IgD-negative memory B cell (primary cell): ENCODE data around the gene ADAM11. TPM values are rescaled to one million over a fixed set of nuclear protein-coding genes. Genes with fewer than 3 reads are reported as not detected.

ENCODE experiments used
- H3K27ac Mint-ChIP-seq, 3 donors: one replicate each; pipeline ENCODE4 v1.8.0; 2020 to 2022; ENCODE audit warnings: mild to moderate bottlenecking in 3 of 3, mixed read lengths in 3 of 3, moderate library complexity in 1 of 3
- H3K27me3 Mint-ChIP-seq: one replicate; pipeline ENCODE4 v1.8.0; 2021; ENCODE audit warnings: mixed read lengths
- H3K36me3 Mint-ChIP-seq: one replicate; pipeline ENCODE4 v1.8.0; 2020; ENCODE audit warnings: mild to moderate bottlenecking, mixed read lengths
- H3K4me1 Mint-ChIP-seq, 3 donors: one replicate each; pipeline ENCODE4 v1.8.0; 2020 to 2022; ENCODE audit warnings: mixed read lengths in 3 of 3, mild to moderate bottlenecking in 1 of 3
- H3K4me3 Mint-ChIP-seq, 4 donors: one replicate each; pipeline ENCODE4 v1.8.0; 2020 to 2022; ENCODE audit warnings: mild to moderate bottlenecking in 4 of 4, mixed read lengths in 4 of 4, moderate library complexity in 3 of 4
- H3K9me3 Mint-ChIP-seq, 3 donors: one replicate each; pipeline ENCODE4 v1.8.0; 2020 to 2021; ENCODE audit warnings: mixed read lengths in 3 of 3, mild to moderate bottlenecking in 1 of 3
- polyA plus RNA-seq: library from polyadenylated mRNA; unstranded; fragments of 300-500 nt; fragmentation: Illumina TruSeq; gene quantifications from one replicate; pipeline ENCODE4 v1.2.3, GENCODE V29; 2021

The ADAM11 gene
- polyA plus RNA-seq, 1 donor from 2014 or later = not detected

GRCh38 chr17:44766409-44767038, 7.7 kb downstream of the ADAM11 start:
- peaks cover 13% of the 10 kb centered on the region for H3K27me3 Mint-ChIP-seq
- peak overlapping the region in 1 of 3 donors; percentile 50 for H3K27ac Mint-ChIP-seq
- H3K9me3 Mint-ChIP-seq = no peaks in the 10 kb centered on the region
- no peaks in the 10 kb centered on the region for H3K36me3 Mint-ChIP-seq
- H3K4me1 Mint-ChIP-seq = no peaks in the 10 kb centered on the region
- H3K4me3 Mint-ChIP-seq = no peak overlapping the region

- Mint-ChIP-seq H3K4me1 (no peaks in the 10 kb centered on the region), H3K27ac (no peak overlapping the region), H3K27me3 (peaks cover 13% of the 10 kb centered on the region), H3K36me3 (no peaks in the 10 kb centered on the region), H3K9me3 (no peaks in the 10 kb centered on the region), H3K4me3 (no peak overlapping the region)
These were observed 8.7 kb downstream of the ADAM11 start for GRCh38 chr17:44767493-44767892.

GRCh38 chr17:44768505-44769142, 9.8 kb downstream of the ADAM11 start:
- Mint-ChIP-seq H3K4me3 (no peak overlapping the region), H3K27me3 (peaks cover 13% of the 10 kb centered on the region), H3K36me3 (no peaks in the 10 kb centered on the region), H3K4me1 (no peaks in the 10 kb centered on the region), H3K27ac (no peak overlapping the region), H3K9me3 (no peaks in the 10 kb centered on the region)

- Mint-ChIP-seq H3K4me3 (no peak overlapping the region), H3K27me3 (peaks cover 13% of the 10 kb centered on the region), H3K4me1 (no peaks in the 10 kb centered on the region), H3K27ac (no peak overlapping the region), H3K9me3 (no peaks in the 10 kb centered on the region), H3K36me3 (no peaks in the 10 kb centered on the region)
These were observed 10.4 kb downstream of the ADAM11 start for GRCh38 chr17:44769230-44769629.

GRCh38 chr17:44769647-44770084, 10.9 kb downstream of the ADAM11 start:
- Mint-ChIP-seq H3K9me3 (no peaks in the 10 kb centered on the region), H3K36me3 (no peaks in the 10 kb centered on the region), H3K4me3 (no peak overlapping the region), H3K27me3 (peaks cover 8% of the 10 kb centered on the region), H3K4me1 (no peaks in the 10 kb centered on the region), H3K27ac (no peak overlapping the region)

GRCh38 chr17:44770166-44770925, 11.6 kb downstream of the ADAM11 start:
- peaks cover 5% of the 10 kb centered on the region for H3K27me3 Mint-ChIP-seq
- no peaks in the 10 kb centered on the region for H3K9me3 Mint-ChIP-seq
- no peak overlapping the region for H3K4me3 Mint-ChIP-seq
- no peaks in the 10 kb centered on the region for H3K36me3 Mint-ChIP-seq
- H3K27ac Mint-ChIP-seq = no peak overlapping the region
- H3K4me1 Mint-ChIP-seq = peaks cover 0 to 2% (median 2%) of the 10 kb centered on the region in 3 donors

GRCh38 chr17:44772308-44773045, 13.7 kb downstream of the ADAM11 start:
- no peaks in the 10 kb centered on the region for H3K36me3 Mint-ChIP-seq
- H3K4me3 Mint-ChIP-seq = no peak overlapping the region
- no peak overlapping the region for H3K27ac Mint-ChIP-seq
- H3K9me3 Mint-ChIP-seq = no peaks in the 10 kb centered on the region
- H3K4me1 Mint-ChIP-seq = peaks cover 0 to 6% (median 2%) of the 10 kb centered on the region in 3 donors
- peaks cover 4% of the 10 kb centered on the region for H3K27me3 Mint-ChIP-seq

- Mint-ChIP-seq H3K27me3 (peaks cover 3% of the 10 kb centered on the region), H3K4me3 (peak overlapping the region in 1 of 4 donors; percentile 76), H3K4me1 (peaks cover 0 to 6% (median 2%) of the 10 kb centered on the region in 3 donors)
These were observed 14.4 kb downstream of the ADAM11 start for GRCh38 chr17:44773140-44773539.

GRCh38 chr17:44774271-44775135, 15.7 kb downstream of the ADAM11 start:
- no peaks in the 10 kb centered on the region for H3K36me3 Mint-ChIP-seq
- H3K9me3 Mint-ChIP-seq = no peaks in the 10 kb centered on the region
- peaks cover 4% of the 10 kb centered on the region for H3K27me3 Mint-ChIP-seq
- peaks cover 2 to 6% (median 5%) of the 10 kb centered on the region in 3 donors for H3K4me1 Mint-ChIP-seq
- peak overlapping the region; percentile 76 to 97 (median 91) for H3K4me3 Mint-ChIP-seq
- peak overlapping the region in 1 of 3 donors; percentile 10 for H3K27ac Mint-ChIP-seq

More at GRCh38 chr17:44773140-44773539, 14.4 kb downstream of the ADAM11 start:
- H3K27ac Mint-ChIP-seq = no peak overlapping the region
- H3K36me3 Mint-ChIP-seq = no peaks in the 10 kb centered on the region
- no peaks in the 10 kb centered on the region for H3K9me3 Mint-ChIP-seq

GRCh38 chr17:44775136-44775837, 16.5 kb downstream of the ADAM11 start:
- H3K27me3 Mint-ChIP-seq = peaks cover 6% of the 10 kb centered on the region
- H3K4me3 Mint-ChIP-seq = peak overlapping the region; percentile 82 to 97 (median 91)

GRCh38 chr17:44775838-44776621, 17.2 kb downstream of the ADAM11 start:
- H3K9me3 Mint-ChIP-seq = no peaks in the 10 kb centered on the region
- H3K4me3 Mint-ChIP-seq = peak overlapping the region; percentile 82 to 97 (median 91)
- H3K27me3 Mint-ChIP-seq = peaks cover 6% of the 10 kb centered on the region
- H3K36me3 Mint-ChIP-seq = no peaks in the 10 kb centered on the region
- peaks cover 2 to 6% (median 5%) of the 10 kb centered on the region in 3 donors for H3K4me1 Mint-ChIP-seq
- H3K27ac Mint-ChIP-seq = peak overlapping the region in 2 of 3 donors; percentile 64 to 81

More at GRCh38 chr17:44775136-44775837, 16.5 kb downstream of the ADAM11 start:
- Mint-ChIP-seq H3K9me3 (no peaks in the 10 kb centered on the region), H3K27ac (peak overlapping the region in 2 of 3 donors; percentile 10 to 81), H3K4me1 (peaks cover 2 to 6% (median 5%) of the 10 kb centered on the region in 3 donors), H3K36me3 (no peaks in the 10 kb centered on the region)

- Mint-ChIP-seq H3K4me3 (peak overlapping the region; percentile 68 to 88 (median 82)), H3K27ac (peak overlapping the region in 1 of 3 donors; percentile 64), H3K4me1 (peaks cover 2 to 6% (median 5%) of the 10 kb centered on the region in 3 donors), H3K9me3 (no peaks in the 10 kb centered on the region), H3K27me3 (peaks cover 6% of the 10 kb centered on the region), H3K36me3 (no peaks in the 10 kb centered on the region)
These were observed 18.0 kb downstream of the ADAM11 start for GRCh38 chr17:44776628-44777393.
